Measurements from ENCODE around the gene KLF14. TPM values are rescaled to one million over a fixed set of nuclear protein-coding genes. Genes with fewer than 3 reads are reported as not detected.
"Not testable (repeated sequence)": the region's sequence is repeated elsewhere in the genome, so short reads cannot be mapped to it uniquely, and the experiment has no call there.

The KLF14 gene
- total and polyA plus RNA-seq, 4 donors: 0.26 to 0.31 (median 0.30) TPM; not detected in 1

GRCh38 chr7:130768854-130769253 is 34.8 kb upstream of the KLF14 start:
- Histone ChIP-seq H3K27me3 (ENCODE audit: control insufficient read depth in 3 of 3, insufficient read depth in 3 of 3, low read length in 2 of 3) (no peaks in the 10 kb centered on the region), H3K36me3 (ENCODE audit: control insufficient read depth in 4 of 4, insufficient read depth in 4 of 4, low read length in 4 of 4) (no peaks in the 10 kb centered on the region), H3K9me3 (ENCODE audit: control insufficient read depth in 4 of 4, insufficient read depth in 3 of 4, low read length in 3 of 4) (peaks cover 0 to 13% (median 3%) of the 10 kb centered on the region in 4 donors), H3K4me1 (ENCODE audit: control insufficient read depth in 5 of 5, insufficient read depth in 5 of 5, low read length in 5 of 5) (no peaks in the 10 kb centered on the region), H3K4me3 (no peak overlapping the region), H3K27ac (ENCODE audit: low read depth in 1 of 2, low read length in 1 of 2) (no peak overlapping the region), H3K9ac (ENCODE audit: insufficient read depth in 1 of 2, low read length in 2 of 2) (no peak overlapping the region)
- ATAC-seq (ENCODE audit: insufficient read depth, low FRiP score) (no peak), DNase-seq (no peak)
- no peak for TF ChIP-seq CTCF (IDR thresholded peaks at IDR 0.05; ENCODE audit: control extremely low read depth, extremely low read depth)
- 93 to 100% methylated on average over 1 of the region's 1 CpG for WGBS, 2 donors

GRCh38 chr7:130764569-130764968 is 30.6 kb upstream of the KLF14 start:
- not testable (repeated sequence) for H3K27me3 ChIP-seq (ENCODE audit: control insufficient read depth in 3 of 3, insufficient read depth in 3 of 3, low read length in 2 of 3); ATAC-seq (ENCODE audit: insufficient read depth, low FRiP score); H3K36me3 ChIP-seq (ENCODE audit: control insufficient read depth in 4 of 4, insufficient read depth in 4 of 4, low read length in 4 of 4); H3K27ac ChIP-seq (ENCODE audit: low read depth in 1 of 2, low read length in 1 of 2); H3K4me1 ChIP-seq (ENCODE audit: control insufficient read depth in 5 of 5, insufficient read depth in 5 of 5, low read length in 5 of 5); DNase-seq; H3K9ac ChIP-seq (ENCODE audit: insufficient read depth in 1 of 2, low read length in 2 of 2); H3K4me3 ChIP-seq
- 71 to 96% methylated on average over 4 of the region's 4 CpGs for WGBS, 2 donors
- H3K9me3 ChIP-seq (ENCODE audit: control insufficient read depth in 4 of 4, insufficient read depth in 3 of 4, low read length in 3 of 4): peaks cover 0 to 13% (median 3%) of the 10 kb centered on the region in 4 donors

GRCh38 chr7:130758429-130759056 is 24.5 kb upstream of the KLF14 start:
- Histone ChIP-seq H3K27ac (ENCODE audit: low read depth in 1 of 2, low read length in 1 of 2) (no peak overlapping the region), H3K9ac (ENCODE audit: insufficient read depth in 1 of 2, low read length in 2 of 2) (no peak overlapping the region), H3K27me3 (ENCODE audit: control insufficient read depth in 3 of 3, insufficient read depth in 3 of 3, low read length in 2 of 3) (no peaks in the 10 kb centered on the region), H3K4me3 (no peak overlapping the region), H3K36me3 (ENCODE audit: control insufficient read depth in 4 of 4, insufficient read depth in 4 of 4, low read length in 4 of 4) (no peaks in the 10 kb centered on the region), H3K4me1 (ENCODE audit: control insufficient read depth in 5 of 5, insufficient read depth in 5 of 5, low read length in 5 of 5) (no peaks in the 10 kb centered on the region), H3K9me3 (ENCODE audit: control insufficient read depth in 4 of 4, insufficient read depth in 3 of 4, low read length in 3 of 4) (no peaks in the 10 kb centered on the region)
- peak; percentile 25 for TF ChIP-seq CTCF (IDR thresholded peaks at IDR 0.05; ENCODE audit: control extremely low read depth, extremely low read depth)
- ATAC-seq (ENCODE audit: insufficient read depth, low FRiP score) (no peak), DNase-seq (peak in 2 of 3 donors; percentile 71 to 83)
- WGBS, 2 donors: 1% methylated on average over 2 of the region's 2 CpGs

GRCh38 chr7:130756316-130756715 is 22.3 kb upstream of the KLF14 start:
- TF ChIP-seq CTCF (IDR thresholded peaks at IDR 0.05; ENCODE audit: control extremely low read depth, extremely low read depth): no peak
- 78 to 88% methylated on average over 2 of the region's 2 CpGs for WGBS, 2 donors
- Histone ChIP-seq H3K27ac (ENCODE audit: low read depth in 1 of 2, low read length in 1 of 2) (no peak overlapping the region), H3K36me3 (ENCODE audit: control insufficient read depth in 4 of 4, insufficient read depth in 4 of 4, low read length in 4 of 4) (no peaks in the 10 kb centered on the region), H3K9ac (ENCODE audit: insufficient read depth in 1 of 2, low read length in 2 of 2) (no peak overlapping the region), H3K9me3 (ENCODE audit: control insufficient read depth in 4 of 4, insufficient read depth in 3 of 4, low read length in 3 of 4) (no peaks in the 10 kb centered on the region), H3K4me3 (no peak overlapping the region), H3K4me1 (ENCODE audit: control insufficient read depth in 5 of 5, insufficient read depth in 5 of 5, low read length in 5 of 5) (no peaks in the 10 kb centered on the region), H3K27me3 (ENCODE audit: control insufficient read depth in 3 of 3, insufficient read depth in 3 of 3, low read length in 2 of 3) (peaks cover 0 to 5% (median 0%) of the 10 kb centered on the region in 3 donors)
- DNase-seq (no peak), ATAC-seq (ENCODE audit: insufficient read depth, low FRiP score) (no peak)
